Raji (cell line): ENCODE data around the gene IRF6.
A peak's percentile ranks its signal among the peaks of the same experiment; 100 is the strongest.

Experiments used
- POLR2A ChIP-seq: IDR thresholded peaks from 2 replicates; pipeline ENCODE4 v1.6.1; 2011; ENCODE audit warnings: low read depth, low read length, control low read depth; ENCODE audit not compliant: insufficient read depth

Gene IRF6

GRCh38 chr1:209830722-209831121 is 24.8 kb upstream of the IRF6 start:
- no peak for TF ChIP-seq POLR2A

GRCh38 chr1:209829716-209830115 is 23.8 kb upstream of the IRF6 start:
- TF ChIP-seq POLR2A: no peak

- TF ChIP-seq POLR2A: peak; percentile 80
Measured at GRCh38 chr1:209827384-209828262, 21.7 kb upstream of the IRF6 start, which contains the start of gene UTP25. UTP25 (plus strand) TSS chr1:209827972; CDS start chr1:209828064, 92 bp downstream.

GRCh38 chr1:209825591-209826434 is 19.9 kb upstream of the IRF6 start:
- no peak for TF ChIP-seq POLR2A

GRCh38 chr1:209823143-209824041 is 17.4 kb upstream of the IRF6 start:
- TF ChIP-seq POLR2A: no peak

- no peak for TF ChIP-seq POLR2A
Measured at GRCh38 chr1:209822706-209823105, 16.8 kb upstream of the IRF6 start.

GRCh38 chr1:209820986-209821385 is 15.0 kb upstream of the IRF6 start:
- TF ChIP-seq POLR2A: no peak

- no peak for TF ChIP-seq POLR2A
Measured at GRCh38 chr1:209819058-209819457, 13.1 kb upstream of the IRF6 start.

- TF ChIP-seq POLR2A: no peak
Measured at GRCh38 chr1:209817691-209818090, 11.7 kb upstream of the IRF6 start.

- TF ChIP-seq POLR2A: no peak
Measured at GRCh38 chr1:209816923-209817322, 11.0 kb upstream of the IRF6 start.

- TF ChIP-seq POLR2A: no peak
Measured at GRCh38 chr1:209815931-209816341, 10.0 kb upstream of the IRF6 start.

- TF ChIP-seq POLR2A: no peak
Measured at GRCh38 chr1:209815490-209815889, 9.5 kb upstream of the IRF6 start.

GRCh38 chr1:209813902-209814301 is 8.0 kb upstream of the IRF6 start:
- TF ChIP-seq POLR2A: no peak

GRCh38 chr1:209810783-209811182 is 4.8 kb upstream of the IRF6 start:
- TF ChIP-seq POLR2A: no peak

GRCh38 chr1:209809611-209810010 is 3.7 kb upstream of the IRF6 start:
- TF ChIP-seq POLR2A: no peak
